Cerebellar cortex (tissue), 1 donor: ENCODE data around the gene BTRC.

ENCODE experiments used
- DNase-seq: peaks from one replicate; pipeline ENCODE4 v3.0.0-alpha.2; 2015; ENCODE audit warnings: low spot score

BTRC gene

GRCh38 chr10:101444058-101444898 is 90.3 kb downstream of the BTRC start:
- DNase-seq, result no peak

DNA sequence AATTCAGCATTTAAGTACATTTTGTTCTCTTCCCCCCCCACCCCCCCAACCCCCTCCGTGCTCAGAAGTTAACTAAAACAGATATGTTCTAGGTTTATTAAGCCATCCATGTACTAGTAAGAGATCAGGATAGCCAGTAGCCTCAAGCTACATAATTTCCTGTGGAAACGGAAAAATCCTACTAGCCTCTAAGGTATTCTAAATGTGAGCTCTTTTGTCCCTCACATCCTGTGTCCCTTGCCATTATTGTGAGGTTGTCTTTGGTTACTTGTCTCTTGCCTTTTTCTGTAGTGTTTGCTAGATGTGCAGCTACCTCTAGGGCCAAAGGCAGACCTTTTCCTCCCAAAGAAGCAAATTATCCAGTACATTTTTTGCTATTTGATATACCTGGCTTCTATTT is 92.1 kb downstream of the BTRC start:
- DNase-seq, result no peak

GRCh38 chr10:101446947-101447346 is 93.0 kb downstream of the BTRC start:
- DNase-seq, result no peak

DNA sequence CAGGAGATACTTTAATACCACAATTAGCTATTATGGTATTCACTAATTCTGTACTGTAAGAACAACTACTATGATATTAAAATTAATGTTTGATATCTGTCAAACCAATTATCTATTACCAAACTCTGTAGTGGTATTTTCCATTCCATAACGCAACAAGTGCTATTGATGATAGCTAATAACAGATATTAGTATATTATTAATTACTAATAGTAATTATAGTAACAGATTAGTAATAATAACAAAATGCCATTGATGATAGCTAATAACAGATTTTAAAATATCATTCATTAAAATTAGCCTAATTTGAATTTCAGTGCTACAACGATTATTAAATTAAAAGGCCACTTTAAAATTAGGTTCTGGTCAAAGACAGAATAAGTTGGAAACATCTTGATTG is 93.5 kb downstream of the BTRC start:
- DNase-seq, result no peak

GRCh38 chr10:101450277-101451080 is 96.5 kb downstream of the BTRC start:
- no peak for DNase-seq

GRCh38 chr10:101451261-101451660 is 97.3 kb downstream of the BTRC start:
- no peak for DNase-seq

DNA sequence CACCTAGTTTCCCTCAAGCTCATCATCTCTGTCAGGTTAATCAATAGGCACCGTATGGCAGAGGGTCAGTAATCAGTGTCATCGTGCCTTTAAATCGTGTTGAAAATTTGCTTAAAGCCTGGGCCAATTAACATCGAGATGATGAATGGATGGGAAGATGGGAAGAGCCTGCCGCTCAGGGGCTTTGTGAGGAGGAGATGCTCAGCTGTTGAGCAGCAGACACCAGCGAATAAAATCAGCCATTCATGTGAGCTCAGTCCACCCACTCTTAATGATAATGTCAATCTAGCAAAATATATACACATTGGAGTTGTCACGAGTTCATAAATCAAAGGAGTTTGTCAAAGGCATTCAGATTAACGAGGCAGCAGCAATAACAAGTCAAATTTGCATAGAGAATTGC is 97.7 kb downstream of the BTRC start:
- DNase-seq, result no peak

- no peak for DNase-seq
These were observed 98.2 kb downstream of the BTRC start for GRCh38 chr10:101452176-101452575.

DNA sequence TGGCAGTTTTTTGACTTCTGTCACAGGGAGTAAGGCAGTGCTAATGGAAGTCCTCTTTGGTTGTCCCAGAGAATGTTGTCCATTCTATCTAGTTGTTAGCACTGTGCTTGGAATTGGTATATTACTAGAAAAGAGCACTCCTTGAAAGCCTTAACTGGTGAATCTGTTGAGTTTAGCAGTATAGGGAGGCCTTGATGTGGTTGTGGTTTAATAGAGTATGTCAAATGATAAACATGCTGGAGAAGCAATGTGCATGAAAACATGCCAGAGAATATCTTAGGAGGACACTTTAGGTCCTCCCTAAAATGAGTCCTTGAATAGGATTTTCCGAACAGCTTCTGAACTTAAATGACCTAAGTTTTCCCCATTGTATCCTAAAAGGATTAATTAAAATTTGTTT is 98.6 kb downstream of the BTRC start:
- DNase-seq, result no peak

DNA sequence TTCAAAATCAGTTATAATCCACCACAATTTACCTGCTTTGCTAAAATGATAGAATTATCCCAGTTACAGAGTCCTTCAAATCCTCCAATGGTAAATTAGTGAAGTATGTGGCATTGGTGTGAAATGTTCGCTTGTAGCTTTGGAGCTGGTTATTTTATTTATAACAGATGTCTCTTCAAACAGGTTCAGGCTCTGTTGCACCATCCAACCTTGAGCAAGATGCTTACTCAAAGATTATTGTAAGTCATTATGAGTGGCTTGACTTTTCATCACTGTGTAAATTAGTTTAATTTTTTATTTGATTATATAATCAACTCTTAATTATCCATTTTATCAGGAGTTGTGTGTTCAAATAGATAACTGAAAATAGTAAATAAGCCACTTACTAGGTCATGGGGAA is 99.4 kb downstream of the BTRC start:
- no peak for DNase-seq

DNA sequence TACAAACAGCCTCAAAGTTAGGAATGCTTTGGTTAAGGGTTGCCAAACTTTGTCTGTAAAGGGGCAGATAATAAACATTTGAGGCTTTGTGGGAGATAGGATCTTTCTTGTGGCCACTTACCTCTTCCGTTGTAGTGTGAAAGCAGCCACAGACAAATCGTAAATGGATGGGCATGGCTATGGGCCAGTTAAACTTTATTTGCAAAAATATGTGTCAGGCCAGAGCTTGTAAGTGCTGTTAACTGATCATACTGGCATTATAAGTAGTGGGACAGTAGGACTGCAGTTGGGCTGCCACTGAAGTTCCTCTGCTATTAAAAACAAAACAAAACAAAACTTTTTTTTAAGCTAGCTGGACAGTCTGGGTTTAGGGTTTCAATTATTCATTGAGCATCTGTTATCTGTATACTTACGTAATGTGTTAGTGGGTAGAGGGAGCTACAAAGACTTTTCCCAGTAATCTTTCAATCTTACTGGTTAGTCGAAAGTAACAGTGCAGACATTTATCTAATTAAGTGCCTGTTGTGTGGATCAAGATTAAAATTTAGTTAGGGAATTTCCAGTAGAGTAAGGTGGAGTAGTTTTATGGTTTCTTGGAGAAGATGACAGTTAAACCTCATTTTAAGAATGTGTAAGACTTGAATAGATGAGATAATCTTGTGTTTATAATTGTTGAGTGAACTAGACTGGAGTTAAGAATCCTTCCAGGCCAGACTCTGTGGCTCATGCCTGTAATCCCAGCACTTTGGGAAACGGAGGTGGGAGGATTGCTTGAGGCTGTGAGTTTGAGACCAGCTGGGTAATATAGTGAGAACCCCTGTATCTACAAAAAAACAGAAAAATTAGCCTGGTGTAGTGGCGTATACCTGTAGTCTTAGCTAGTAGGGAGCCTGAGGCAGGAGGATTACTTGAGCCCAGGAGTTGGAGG is 100.1 kb downstream of the BTRC start:
- no peak for DNase-seq

DNA sequence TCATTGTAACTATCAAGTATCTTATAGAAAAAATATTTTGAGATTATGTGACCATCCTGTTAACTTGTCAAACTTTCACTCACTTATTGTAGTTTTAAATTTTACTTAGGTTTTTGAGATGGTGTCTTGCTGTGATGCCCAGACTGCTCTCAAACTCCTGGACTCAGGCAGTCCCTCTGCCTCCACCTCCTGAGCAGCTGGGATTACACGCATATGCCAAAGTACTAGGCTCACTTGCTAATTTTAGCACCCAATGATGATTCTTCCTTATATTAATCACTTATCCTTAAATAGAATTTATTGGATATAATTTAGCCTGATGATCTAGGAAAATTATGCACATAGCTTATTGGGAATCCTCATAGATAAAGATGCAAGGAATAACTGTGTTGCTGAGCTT is 104.9 kb downstream of the BTRC start:
- DNase-seq, result no peak

DNA sequence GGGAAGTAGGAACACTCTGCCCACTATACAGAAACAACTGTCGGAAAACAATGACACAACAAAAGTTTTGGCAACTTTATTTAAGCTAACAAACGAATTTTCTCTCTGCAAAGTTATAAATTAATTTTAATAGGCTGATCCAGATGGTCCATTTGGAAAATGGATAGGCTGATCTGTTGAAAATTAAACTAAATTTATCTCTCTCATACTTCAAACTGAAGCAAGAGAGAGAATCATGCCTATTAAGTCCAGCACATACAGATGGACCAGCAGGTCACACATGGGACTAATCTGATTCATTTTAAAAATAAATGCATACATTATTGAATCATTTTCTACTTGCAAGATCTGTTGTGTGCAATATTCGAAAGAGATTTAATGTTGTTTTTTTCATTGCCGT is 110.1 kb downstream of the BTRC start:
- DNase-seq, result no peak

GRCh38 chr10:101464599-101464998 is 110.6 kb downstream of the BTRC start:
- DNase-seq, result no peak

DNA sequence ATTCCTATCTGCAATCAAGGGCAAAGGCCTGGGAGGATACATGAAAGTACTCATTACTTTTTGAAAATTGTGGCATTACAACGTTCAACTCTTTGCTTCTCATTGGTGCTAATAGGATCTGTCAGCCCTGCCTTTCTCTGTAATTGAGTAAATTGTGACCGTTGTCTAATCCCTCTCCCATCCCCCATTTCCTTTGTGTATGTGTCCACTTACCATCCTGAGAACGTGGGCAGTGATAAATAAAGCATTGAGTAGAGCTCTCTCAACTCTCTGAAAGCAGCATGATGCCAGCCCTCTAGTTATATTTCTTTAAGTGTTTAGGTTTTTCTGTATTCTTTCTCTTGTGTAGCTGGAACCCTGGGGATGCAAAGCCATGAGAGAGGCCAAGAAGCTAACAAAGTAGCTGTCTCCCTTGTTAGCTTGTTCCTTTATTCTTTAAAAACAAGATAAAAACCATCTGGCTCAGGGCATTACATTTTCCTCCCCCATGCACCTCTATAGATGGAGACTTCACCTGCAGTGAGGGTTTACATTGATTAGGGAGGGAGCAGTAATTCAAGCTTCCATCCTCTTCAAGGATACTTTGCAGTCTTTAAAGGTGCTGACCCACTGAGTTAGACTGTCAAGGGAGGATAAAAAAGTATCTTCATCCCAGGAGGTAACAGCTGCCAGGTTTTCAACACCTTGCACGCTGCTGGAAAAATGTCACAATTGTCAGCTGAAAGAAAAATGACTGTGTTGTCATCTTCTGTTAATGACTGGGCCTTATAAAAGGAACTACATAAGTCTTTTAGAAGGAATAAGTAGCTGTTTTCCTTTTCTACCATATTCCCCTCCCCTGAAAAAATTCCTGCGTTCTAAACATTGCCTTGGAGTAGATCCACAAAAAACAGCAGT is 112.3 kb downstream of the BTRC start:
- no peak for DNase-seq

GRCh38 chr10:101467286-101467770 is 113.4 kb downstream of the BTRC start:
- peak; percentile 89 for DNase-seq

GRCh38 chr10:101468159-101468558 is 114.2 kb downstream of the BTRC start:
- DNase-seq, result no peak

GRCh38 chr10:101476383-101476782 is 122.4 kb downstream of the BTRC start:
- DNase-seq, result no peak

DNA sequence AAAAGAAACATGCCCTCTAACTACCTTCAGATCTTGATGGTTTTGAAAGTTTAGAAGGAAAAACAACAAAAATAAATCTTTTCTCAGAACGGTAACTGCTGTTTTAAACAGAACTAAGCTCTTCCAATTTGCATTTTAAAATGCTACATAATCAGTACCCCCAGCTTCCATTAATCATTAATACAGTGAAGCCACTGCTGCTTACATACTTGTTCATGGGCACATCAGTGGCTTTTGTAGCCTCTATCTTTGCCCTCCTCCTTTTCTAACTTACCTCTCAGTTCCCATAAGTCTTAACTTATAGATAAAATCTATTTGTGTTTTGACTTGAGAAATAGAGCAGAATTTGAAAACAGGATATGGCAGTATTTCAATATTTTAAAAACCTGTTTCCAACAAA is 125.0 kb downstream of the BTRC start:
- no peak for DNase-seq

DNA sequence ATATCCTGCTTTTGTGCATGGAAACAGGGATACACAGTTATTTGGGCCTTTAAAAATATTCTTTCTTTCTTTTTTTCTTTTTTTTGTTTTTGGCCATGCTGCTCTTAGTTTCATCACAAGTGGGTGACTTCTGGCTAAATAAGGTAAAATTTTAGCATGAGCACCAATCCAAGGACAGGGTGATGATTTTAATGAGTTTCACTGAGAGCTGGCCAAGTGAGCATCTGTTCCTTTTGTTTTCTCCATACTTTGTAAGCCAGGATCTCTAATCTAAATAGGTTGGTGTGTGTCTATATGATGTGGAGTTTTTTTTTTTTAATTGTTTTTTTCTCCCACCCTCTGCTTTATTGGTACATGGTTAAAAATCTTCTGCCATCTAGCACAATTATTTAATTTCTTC is 127.3 kb downstream of the BTRC start:
- DNase-seq, result peak; percentile 71

DNA sequence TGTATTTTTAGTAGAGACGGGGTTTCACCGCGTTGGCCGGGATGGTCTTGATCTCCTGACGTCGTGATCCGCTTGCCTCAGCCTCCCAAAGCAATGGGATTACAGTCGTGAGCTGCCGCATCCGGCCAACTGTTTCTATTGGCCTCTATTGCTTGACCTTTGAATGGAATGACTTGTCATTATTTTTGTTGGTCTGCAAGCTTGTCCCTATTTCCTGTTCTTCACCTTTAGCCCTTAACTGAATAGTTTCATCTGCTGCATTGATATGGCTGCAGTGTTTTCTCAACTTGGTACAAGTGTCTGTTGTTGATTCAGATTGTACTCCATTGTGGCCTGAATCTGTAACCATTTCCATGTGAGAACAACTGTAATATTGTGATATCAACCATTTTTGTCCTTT is 128.6 kb downstream of the BTRC start:
- DNase-seq, result no peak
